Gastrocnemius medialis (tissue), 4 donors: Measurements from ENCODE around the gene DCDC2C.

Experiments used
- CTCF ChIP-seq, 5 experiments: fragments of 450-650 bp in 3 of 5; fragments of 200-600 bp in 2 of 5; sonication (generic) in 2 of 5; IDR thresholded peaks in 4 of 5; conservative IDR thresholded peaks in 1 of 5; 1 replicate in 4 of 5; 2 replicates in 1 of 5; pipeline ENCODE4 v1.5.1; 2016 to 2019; ENCODE audit warnings: antibody characterized with exemption in 5 of 5, mild to moderate bottlenecking in 3 of 5, moderate library complexity in 3 of 5
- POLR2A ChIP-seq, 2 donors: fragments of 450-650 bp; IDR thresholded peaks; one replicate each; pipeline ENCODE4 v1.6.1; 2017; ENCODE audit warnings: antibody characterized with exemption in 2 of 2, mild to moderate bottlenecking in 2 of 2, moderate library complexity in 2 of 2

GRCh38 chr2:3769766-3770165, 66.4 kb downstream of the DCDC2C start:
- TF ChIP-seq CTCF (IDR thresholded peaks at IDR 0.05 in 4 of 5, conservative IDR thresholded peaks at IDR 0.05 in 1 of 5) (no peak), POLR2A (IDR thresholded peaks at IDR 0.05) (no peak)
